AG09309 (cell line): ENCODE results near the gene ATP8B1.
A peak's percentile ranks its signal among the peaks of the same experiment; 100 is the strongest.
"Not testable (repeated sequence)": the region's sequence is repeated elsewhere in the genome, so short reads cannot be mapped to it uniquely, and the experiment has no call there.

Experiments
- DNase-seq: peaks from one replicate; pipeline ENCODE4 v3.0.0-alpha.2; 2010; ENCODE audit warnings: low read depth
- H3K4me3 ChIP-seq: 2 replicates; pipeline ENCODE4 v1.5.1; 2011; ENCODE audit warnings: mild to moderate bottlenecking, low read depth, low read length, moderate library complexity; ENCODE audit not compliant: control insufficient read depth
- TF ChIP-seq, protein P1 (sequence below): IDR thresholded peaks from 2 replicates; pipeline ENCODE4 v1.5.1; 2011; ENCODE audit warnings: mild to moderate bottlenecking, low read depth, low read length, inconsistent platforms; ENCODE audit not compliant: insufficient read depth, control insufficient read depth; ENCODE audit errors: missing control alignments

The ATP8B1 gene

DNA sequence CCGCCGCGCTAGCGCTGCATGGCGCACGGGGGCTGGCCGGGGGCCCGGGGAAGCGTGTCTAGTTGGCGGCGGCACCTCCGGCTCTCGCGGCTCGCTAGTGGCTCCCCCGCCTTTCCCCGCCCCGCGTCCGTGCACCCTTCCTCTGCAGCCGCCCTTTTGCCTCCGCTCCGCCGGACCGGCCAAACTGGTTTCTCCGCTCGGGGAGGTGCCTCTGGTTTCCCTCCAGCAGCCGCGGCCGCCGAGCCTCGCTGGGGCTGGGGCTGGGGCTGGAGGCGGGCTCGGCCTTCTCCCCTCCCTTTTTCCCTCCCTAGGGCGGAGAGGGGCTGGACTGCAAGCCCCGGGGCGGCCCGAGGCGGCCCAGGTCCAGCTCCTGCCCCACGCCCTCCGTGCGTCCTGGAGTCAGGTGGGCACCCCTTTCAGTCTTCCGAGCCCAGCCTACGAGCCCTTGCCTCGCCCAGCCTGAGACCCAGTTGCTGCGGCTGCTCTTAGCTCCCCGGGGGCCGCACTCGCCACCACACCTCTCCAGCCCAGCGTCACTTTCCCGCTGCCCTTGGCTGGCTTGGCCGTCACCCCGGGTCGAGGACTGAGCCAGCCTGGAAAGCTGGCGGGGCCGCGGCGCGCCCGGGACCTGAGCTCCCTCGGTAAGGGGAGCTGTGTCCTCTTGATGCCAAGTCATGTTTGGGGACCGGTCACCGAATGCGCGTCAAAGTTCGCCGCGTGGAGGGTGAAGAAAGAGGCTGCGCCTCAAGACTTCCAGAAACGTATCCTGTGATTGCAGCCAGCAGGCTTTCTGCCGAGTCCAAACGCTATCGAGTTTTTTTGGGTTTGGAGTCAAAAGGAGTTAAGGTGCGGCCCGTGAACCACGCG is at the start of gene ATP8B1:
Gene ATP8B1 (minus strand): TSS at position 213 of the 867 bp plus-strand sequence. CDS start 71,508 bp downstream, outside the sequence.
- no peak for DNase-seq
- TF ChIP-seq, protein P1, sequence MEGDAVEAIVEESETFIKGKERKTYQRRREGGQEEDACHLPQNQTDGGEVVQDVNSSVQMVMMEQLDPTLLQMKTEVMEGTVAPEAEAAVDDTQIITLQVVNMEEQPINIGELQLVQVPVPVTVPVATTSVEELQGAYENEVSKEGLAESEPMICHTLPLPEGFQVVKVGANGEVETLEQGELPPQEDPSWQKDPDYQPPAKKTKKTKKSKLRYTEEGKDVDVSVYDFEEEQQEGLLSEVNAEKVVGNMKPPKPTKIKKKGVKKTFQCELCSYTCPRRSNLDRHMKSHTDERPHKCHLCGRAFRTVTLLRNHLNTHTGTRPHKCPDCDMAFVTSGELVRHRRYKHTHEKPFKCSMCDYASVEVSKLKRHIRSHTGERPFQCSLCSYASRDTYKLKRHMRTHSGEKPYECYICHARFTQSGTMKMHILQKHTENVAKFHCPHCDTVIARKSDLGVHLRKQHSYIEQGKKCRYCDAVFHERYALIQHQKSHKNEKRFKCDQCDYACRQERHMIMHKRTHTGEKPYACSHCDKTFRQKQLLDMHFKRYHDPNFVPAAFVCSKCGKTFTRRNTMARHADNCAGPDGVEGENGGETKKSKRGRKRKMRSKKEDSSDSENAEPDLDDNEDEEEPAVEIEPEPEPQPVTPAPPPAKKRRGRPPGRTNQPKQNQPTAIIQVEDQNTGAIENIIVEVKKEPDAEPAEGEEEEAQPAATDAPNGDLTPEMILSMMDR = no peak

DNA sequence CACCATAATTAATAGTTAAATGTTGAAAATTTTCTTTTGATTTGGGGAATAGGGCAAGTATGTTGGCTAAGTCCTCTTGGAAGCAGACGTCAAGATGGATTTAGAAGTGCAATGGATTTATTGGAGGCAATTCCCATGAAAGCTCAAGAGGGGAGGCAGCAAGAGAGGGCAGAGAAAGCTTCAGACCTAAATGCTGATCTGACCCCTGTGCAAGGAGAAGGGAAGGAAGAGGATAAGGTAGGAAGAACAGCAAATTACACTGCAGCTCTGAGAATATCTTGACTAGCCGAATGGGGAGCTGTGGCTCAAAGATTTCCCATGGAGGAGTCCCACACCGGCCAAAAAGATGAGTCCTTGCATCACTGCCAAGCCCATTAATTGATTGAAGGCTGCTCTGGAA is 46.9 kb upstream of the ATP8B1 start:
- TF ChIP-seq, protein P1 = no peak
- no peak overlapping the region for H3K4me3 ChIP-seq
- DNase-seq = no peak

More for the DNA sequence above, at the start of gene ATP8B1:
- H3K4me3 ChIP-seq = peak within 1 kb of the TSS; percentile 97

DNA sequence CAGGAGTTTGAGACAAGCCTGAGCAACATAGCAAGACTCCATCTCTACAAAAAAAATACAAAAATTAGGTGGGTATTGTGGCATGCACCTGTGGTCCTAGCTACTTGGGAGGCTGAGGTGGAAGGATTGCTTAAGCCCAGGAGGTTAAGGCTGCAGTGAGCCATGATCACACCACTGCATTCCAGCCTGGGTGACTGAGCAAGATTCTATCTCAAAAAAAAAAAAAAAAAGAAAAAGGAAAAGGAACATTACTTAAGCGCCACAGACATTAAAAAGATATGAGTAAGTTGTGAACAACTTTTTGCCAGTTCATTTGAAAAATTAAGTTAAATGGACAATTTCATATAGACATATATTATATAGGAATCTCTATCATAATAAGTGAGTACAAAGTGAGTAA is 45.3 kb upstream of the ATP8B1 start:
- not testable (repeated sequence) for DNase-seq, H3K4me3 ChIP-seq

DNA sequence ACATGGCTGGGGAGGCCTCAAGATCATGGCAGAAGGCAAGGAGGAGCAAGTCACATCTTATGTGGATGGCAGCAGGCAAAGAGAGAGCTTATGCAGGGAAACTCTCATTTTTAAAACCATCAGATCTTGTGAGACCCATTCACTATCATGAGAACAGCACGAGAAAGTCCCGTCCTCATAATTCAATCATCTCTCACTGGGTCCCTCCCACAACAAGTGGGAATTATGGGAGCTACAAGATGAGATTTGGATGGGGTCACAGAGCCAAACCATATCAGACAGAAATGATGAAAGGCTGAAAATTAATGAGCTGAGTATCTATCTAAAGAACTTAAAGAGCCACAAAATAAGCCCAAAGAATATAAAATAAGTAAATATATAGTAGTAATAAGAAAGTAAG is 44.3 kb upstream of the ATP8B1 start:
- not testable (repeated sequence) for H3K4me3 ChIP-seq, DNase-seq

DNA sequence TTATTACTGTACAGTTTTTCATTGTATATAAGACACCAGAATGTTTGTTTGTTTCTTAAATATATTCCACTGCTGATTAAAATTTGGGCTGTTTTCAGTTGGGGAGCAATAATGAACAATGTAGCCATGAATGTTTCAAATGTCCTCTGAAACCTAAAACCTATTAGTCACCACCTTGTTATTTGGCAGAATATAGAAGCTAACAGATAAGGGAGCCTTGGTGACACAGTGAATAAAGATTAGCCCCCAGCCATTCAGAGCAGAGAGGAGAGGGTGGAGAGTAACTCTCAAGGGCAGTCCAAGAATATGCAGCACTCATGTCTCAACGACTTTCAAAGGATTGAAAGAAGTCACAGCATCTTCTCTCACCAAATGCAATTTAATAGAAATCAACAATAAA is 43.1 kb upstream of the ATP8B1 start:
- TF ChIP-seq, protein P1 = no peak
- DNase-seq = peak; percentile 33
- no peak overlapping the region for H3K4me3 ChIP-seq

DNA sequence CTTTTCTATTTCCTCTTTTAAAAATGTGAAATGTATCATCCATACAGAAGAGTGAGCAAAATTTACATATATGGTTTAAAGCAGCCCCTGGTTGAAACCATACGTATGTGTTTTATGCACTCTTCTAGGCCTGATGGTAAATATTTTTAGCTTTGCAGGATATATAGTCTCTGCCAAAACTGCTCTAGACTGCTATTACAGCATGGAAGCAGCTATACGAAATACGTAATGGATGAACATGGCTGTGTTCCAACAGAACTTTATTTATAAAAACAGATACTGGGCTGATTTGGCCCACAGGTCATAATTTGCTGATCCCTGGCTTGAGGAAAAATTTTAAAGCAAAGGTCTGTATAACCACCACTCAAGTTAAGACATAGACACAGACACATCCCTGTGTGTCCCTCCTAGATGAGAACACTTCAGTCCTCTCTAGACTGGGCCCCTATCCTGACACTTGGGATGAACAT is 42.5 kb upstream of the ATP8B1 start:
- TF ChIP-seq, protein P1 = no peak
- no peak for DNase-seq
- H3K4me3 ChIP-seq = no peak overlapping the region

DNA sequence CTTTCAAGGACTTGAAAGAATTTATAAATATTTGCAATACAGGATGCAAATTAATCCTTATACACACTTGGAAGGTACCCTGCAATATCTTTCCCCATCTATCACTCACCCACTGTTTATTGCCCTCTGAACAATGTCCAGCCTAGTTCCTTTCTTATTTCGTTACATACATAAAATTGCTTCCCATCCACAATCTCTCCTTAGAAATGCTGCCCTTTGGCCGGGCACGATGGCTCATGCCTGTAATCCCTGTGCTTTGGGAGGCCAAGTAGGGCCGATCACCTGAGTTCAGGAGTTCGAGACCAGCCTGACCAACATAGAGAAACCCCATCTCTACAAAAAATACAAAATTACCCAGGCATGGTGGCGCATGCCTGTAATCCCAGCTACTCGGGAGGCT is 41.2 kb upstream of the ATP8B1 start:
- H3K4me3 ChIP-seq = no peak overlapping the region
- no peak for DNase-seq
- TF ChIP-seq, protein P1 = no peak
